A549 (cell line): Measurements from ENCODE around the gene PLCD3. TPM values are rescaled to one million over a fixed set of nuclear protein-coding genes. Genes with fewer than 3 reads are reported as not detected.

ENCODE experiments used
- ATAC-seq, 2 experiments: fragments of 200-7000 bp in 1 of 2; fragments of >200 bp in 1 of 2; cut with Nextera tagmentation in 1 of 2; cut with Tn5 transposase in 1 of 2; 3 replicates each; pipeline versions ENCODE4 v1.8.0 to v1.9.1; 2018 to 2020; ENCODE audit warnings: mild to moderate bottlenecking in 1 of 2, moderate library complexity in 1 of 2
- CTCF ChIA-PET: fragments of 300-600 bp; sonication (Branson Sonifier 250); formaldehyde crosslinking; extraction: SDS; loops from one replicate; lab custom pipeline; 2021; ENCODE audit warnings: antibody characterized with exemption, inconsistent platforms; lab: Yijun Ruan, JAX
- POLR2A ChIA-PET: fragments of 350-600 bp; formaldehyde crosslinking; extraction: SDS; loops from one replicate; lab custom pipeline; 2021; ENCODE audit warnings: antibody characterized with exemption, inconsistent platforms; lab: Yijun Ruan, JAX
- DNase-seq, 2 experiments: peaks; one replicate each; pipeline versions ENCODE4 v3.0.0 to v3.0.0-alpha.2; 2011 to 2016; ENCODE audit warnings: low read depth in 1 of 2, low spot score in 1 of 2
- FAIRE-seq: peaks from 2 replicates; lab custom pipeline; 2011; peaks lifted over from hg19 to GRCh38; lab: Jason Lieb, UNC
- H3K27ac ChIP-seq, 2 experiments: fragments of >200 bp; sonication (Bioruptor Twin); formaldehyde crosslinking; 3 replicates each; pipeline ENCODE4 v1.5.1; 2016 to 2017
- H3K4me1 ChIP-seq: fragments of >200 bp; sonication (Bioruptor Twin); formaldehyde crosslinking; 3 replicates; pipeline ENCODE4 v1.6.1; 2016
- H3K4me2 ChIP-seq: fragments of >200 bp; sonication (Bioruptor Twin); formaldehyde crosslinking; 3 replicates; pipeline ENCODE4 v1.6.1; 2016
- H3K4me3 ChIP-seq: fragments of >200 bp; sonication (Bioruptor Twin); formaldehyde crosslinking; 3 replicates; pipeline ENCODE4 v1.5.1; 2016
- H3K9me3 ChIP-seq: fragments of >200 bp; sonication (Bioruptor Twin); formaldehyde crosslinking; 3 replicates; pipeline ENCODE4 v1.6.1; 2016
- BHLHE40 ChIP-seq: IDR thresholded peaks from 2 replicates; pipeline ENCODE4 v1.6.1; 2012; ENCODE audit warnings: low read depth, low read length, inconsistent platforms
- CHD2 ChIP-seq: fragments of 150-350 bp; IDR thresholded peaks from 2 replicates; pipeline ENCODE4 v1.6.1; 2014; ENCODE audit warnings: low read length; ENCODE audit not compliant: partially characterized antibody
- CHD4 ChIP-seq: fragments of 200-600 bp; sonication (generic); IDR thresholded peaks from 2 replicates; pipeline ENCODE4 v1.6.1; 2016; ENCODE audit warnings: antibody characterized with exemption, mild to moderate bottlenecking, borderline replicate concordance
- CTCF ChIP-seq: fragments of >200 bp; sonication (Bioruptor Twin); formaldehyde crosslinking; IDR thresholded peaks from 3 replicates; pipeline ENCODE4 v1.5.1; 2016
- FOSB ChIP-seq: fragments of 250-450 bp; sonication (Bioruptor Pico); IDR thresholded peaks from 2 replicates; pipeline ENCODE4 v1.5.0; 2020; ENCODE audit warnings: mild to moderate bottlenecking, moderate library complexity
- HOXA7 ChIP-seq: fragments of 250-450 bp; sonication (Bioruptor Pico); IDR thresholded peaks from 2 replicates; pipeline ENCODE4 v1.5.0; 2020; ENCODE audit warnings: mild to moderate bottlenecking, moderate library complexity
- JUN ChIP-seq, 2 experiments: fragments of >200 bp; sonication (Bioruptor Twin); formaldehyde crosslinking; IDR thresholded peaks; 2 replicates in 1 of 2; 3 replicates in 1 of 2; pipeline ENCODE4 v1.6.1; 2016 to 2017
- KDM5A ChIP-seq: fragments of 200-600 bp; sonication (generic); IDR thresholded peaks from 2 replicates; pipeline ENCODE4 v1.6.1; 2016; ENCODE audit warnings: antibody characterized with exemption, mild to moderate bottlenecking
- NR3C1 ChIP-seq: fragments of >200 bp; sonication (Bioruptor Twin); formaldehyde crosslinking; IDR thresholded peaks from 3 replicates; pipeline ENCODE4 v1.6.1; 2017
- PHF8 ChIP-seq: fragments of 200-600 bp; sonication (generic); IDR thresholded peaks from 2 replicates; pipeline ENCODE4 v1.6.1; 2016; ENCODE audit warnings: low read depth, mild to moderate bottlenecking, antibody characterized with exemption, moderate library complexity, borderline replicate concordance
- POLR2A ChIP-seq: IDR thresholded peaks from 2 replicates; pipeline ENCODE4 v1.6.1; 2012; ENCODE audit warnings: mild to moderate bottlenecking, low read length
- RNF2 ChIP-seq: fragments of 200-600 bp; sonication (generic); IDR thresholded peaks from 2 replicates; pipeline ENCODE4 v1.6.1; 2016; ENCODE audit warnings: low read depth, mild to moderate bottlenecking, antibody characterized with exemption, moderate library complexity, borderline replicate concordance
- ZFP36 ChIP-seq: fragments of 450-650 bp; IDR thresholded peaks from 2 replicates; pipeline ENCODE4 v1.6.1; 2014; ENCODE audit warnings: borderline replicate concordance; ENCODE audit not compliant: partially characterized antibody
- WGBS: methylation state at CpG from one replicate; pipeline ENCODE4 v1.1.6; 2017; ENCODE audit errors: missing lambda C conversion rate; 5-methylcytosine and 5-hydroxymethylcytosine counted together
- polyA plus RNA-seq, 4 experiments: library from polyadenylated mRNA; depleted of rRNA in 3 of 4; stranded (reverse); fragments of >200 nt; fragmentation: RNase III in 1 of 4; extraction: RNeasy Plus Mini Kit Qiagen cat#74134 plus additional on column Dnase treatment in 1 of 4; gene quantifications; 2 replicates in 3 of 4; 3 replicates in 1 of 4; pipeline ENCODE4 v1.2.3, GENCODE V29; 2011 to 2017
- TF ChIP-seq, protein P1 (sequence below): IDR thresholded peaks from 2 replicates; pipeline ENCODE4 v1.6.1; 2012; ENCODE audit warnings: low read depth, borderline replicate concordance
- TF ChIP-seq, protein P2 (sequence below): fragments of >200 bp; sonication (Bioruptor Twin); formaldehyde crosslinking; IDR thresholded peaks from 3 replicates; pipeline ENCODE4 v1.6.1; 2016

Gene PLCD3
- polyA plus RNA-seq, 2 of the 4 experiments (the other 2 are of a cell fraction): 56.6 to 105 TPM

GRCh38 chr17:45155483-45155882 is 23.2 kb upstream of the PLCD3 start:
- 89% methylated on average over 2 of the region's 2 CpGs for WGBS
- H3K9me3 ChIP-seq: no peaks in the 10 kb centered on the region
- TF ChIP-seq CHD4 (no peak), NR3C1 (no peak), BHLHE40 (no peak), PHF8 (no peak)
- TF ChIP-seq, protein P1, sequence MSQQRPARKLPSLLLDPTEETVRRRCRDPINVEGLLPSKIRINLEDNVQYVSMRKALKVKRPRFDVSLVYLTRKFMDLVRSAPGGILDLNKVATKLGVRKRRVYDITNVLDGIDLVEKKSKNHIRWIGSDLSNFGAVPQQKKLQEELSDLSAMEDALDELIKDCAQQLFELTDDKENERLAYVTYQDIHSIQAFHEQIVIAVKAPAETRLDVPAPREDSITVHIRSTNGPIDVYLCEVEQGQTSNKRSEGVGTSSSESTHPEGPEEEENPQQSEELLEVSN: no peak
- ChIA-PET CTCF (interaction anchor here (1.1 to 43.5 kb wide), 6 partner anchors 13 to 697 kb away, joined by 3 to 2147 read pairs (median 274); partner anchors contain the start of genes ACBD4, FMNL1, HEXIM2 and PLCD3), POLR2A (interaction anchor here (0.6 to 1.8 kb wide), 5 partner anchors 13 to 74 kb away, joined by 5 to 18 read pairs (median 8); no protein-coding TSS in a partner anchor)
- H3K4me3 ChIP-seq: no peak overlapping the region
- no peak for ATAC-seq
- DNase-seq: no peak
- FAIRE-seq: no peak
- peaks cover 48% of the 10 kb centered on the region for H3K4me1 ChIP-seq
- peak overlapping the region; percentile 21 to 68; a peak in 4 of 6 replicates for H3K27ac ChIP-seq
- H3K4me2 ChIP-seq: no peak overlapping the region

- WGBS: 86% methylated on average over 4 of the region's 4 CpGs
- ChIA-PET POLR2A (interaction anchor here (0.6 to 1.8 kb wide), 5 partner anchors 13 to 74 kb away, joined by 5 to 18 read pairs (median 8); no protein-coding TSS in a partner anchor), CTCF (interaction anchor here (0.7 to 43.5 kb wide), 7 partner anchors 13 to 697 kb away, joined by 3 to 2147 read pairs (median 9); partner anchors contain the start of genes ACBD4, FMNL1, HEXIM2 and PLCD3)
- no peaks in the 10 kb centered on the region for H3K9me3 ChIP-seq
- peaks cover 47% of the 10 kb centered on the region for H3K4me1 ChIP-seq
- no peak overlapping the region for H3K4me3 ChIP-seq
- TF ChIP-seq ZFP36: no peak
- peak overlapping the region; percentile 21 to 68; a peak in 4 of 6 replicates for H3K27ac ChIP-seq
- FAIRE-seq (no peak), DNase-seq (no peak), ATAC-seq (no peak)
- H3K4me2 ChIP-seq: no peak overlapping the region
These were observed 22.7 kb upstream of the PLCD3 start for GRCh38 chr17:45155029-45155428.

- no peak for TF ChIP-seq CTCF
- TF ChIP-seq JUN (IDR thresholded peaks at IDR 0.05): peak in 1 of 2 experiments; percentile 3; a peak in 3 of 5 replicates
- H3K4me2 ChIP-seq: peak overlapping the region; percentile 73
- DNase-seq (no peak), ATAC-seq (no peak), FAIRE-seq (no peak)
- 10% methylated on average over 8 of the region's 8 CpGs for WGBS
- POLR2A ChIA-PET: interaction anchor here (0.6 to 7.5 kb wide), 12 partner anchors 9 to 251 kb away, joined by 3 to 404 read pairs (median 34); partner anchors contain the start of genes ACBD4, HEXIM2 and MAP3K14
- peak overlapping the region; percentile 74 for H3K4me3 ChIP-seq
- peaks cover 31% of the 10 kb centered on the region for H3K4me1 ChIP-seq
- H3K27ac ChIP-seq: peak overlapping the region; percentile 74 to 92
- CTCF ChIA-PET: interaction anchor here (0.6 to 43.5 kb wide), 21 partner anchors 17 to 376 kb away, joined by 3 to 2147 read pairs (median 4); partner anchors contain the start of genes ACBD4, FMNL1, HEXIM2 and PLCD3
- no peaks in the 10 kb centered on the region for H3K9me3 ChIP-seq
These were observed 18.8 kb upstream of the PLCD3 start for GRCh38 chr17:45150911-45151809.

DNA sequence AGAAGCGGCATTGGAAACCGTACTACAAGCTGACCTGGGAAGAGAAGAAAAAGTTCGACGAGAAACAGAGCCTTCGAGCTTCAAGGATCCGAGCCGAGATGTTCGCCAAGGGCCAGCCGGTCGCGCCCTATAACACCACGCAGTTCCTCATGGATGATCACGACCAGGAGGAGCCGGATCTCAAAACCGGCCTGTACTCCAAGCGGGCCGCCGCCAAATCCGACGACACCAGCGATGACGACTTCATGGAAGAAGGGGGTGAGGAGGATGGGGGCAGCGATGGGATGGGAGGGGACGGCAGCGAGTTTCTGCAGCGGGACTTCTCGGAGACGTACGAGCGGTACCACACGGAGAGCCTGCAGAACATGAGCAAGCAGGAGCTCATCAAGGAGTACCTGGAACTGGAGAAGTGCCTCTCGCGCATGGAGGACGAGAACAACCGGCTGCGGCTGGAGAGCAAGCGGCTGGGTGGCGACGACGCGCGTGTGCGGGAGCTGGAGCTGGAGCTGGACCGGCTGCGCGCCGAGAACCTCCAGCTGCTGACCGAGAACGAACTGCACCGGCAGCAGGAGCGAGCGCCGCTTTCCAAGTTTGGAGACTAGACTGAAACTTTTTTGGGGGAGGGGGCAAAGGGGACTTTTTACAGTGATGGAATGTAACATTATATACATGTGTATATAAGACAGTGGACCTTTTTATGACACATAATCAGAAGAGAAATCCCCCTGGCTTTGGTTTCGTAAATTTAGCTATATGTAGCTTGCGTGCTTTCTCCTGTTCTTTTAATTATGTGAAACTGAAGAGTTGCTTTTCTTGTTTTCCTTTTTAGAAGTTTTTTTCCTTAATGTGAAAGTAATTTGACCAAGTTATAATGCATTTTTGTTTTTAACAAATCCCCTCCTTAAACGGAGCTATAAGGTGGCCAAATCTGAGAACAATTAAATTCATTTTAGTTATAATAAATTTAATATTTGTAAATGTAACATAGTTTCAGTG is 17.7 kb upstream of the PLCD3 start:
- peak overlapping the region; percentile 74 for H3K4me3 ChIP-seq
- FAIRE-seq: no peak
- ATAC-seq: peak in 1 of 2 experiments; percentile 4; a peak in 2 of 6 replicates
- WGBS: 2% methylated on average over 56 of the region's 56 CpGs
- POLR2A ChIA-PET: interaction anchor here (0.6 to 7.5 kb wide), 27 partner anchors 7 to 374 kb away, joined by 3 to 404 read pairs (median 15); partner anchors contain the start of genes ACBD4, FMNL1, HEXIM2 and MAP3K14
- peak overlapping the region; percentile 73 for H3K4me2 ChIP-seq
- peaks cover 28% of the 10 kb centered on the region for H3K4me1 ChIP-seq
- H3K27ac ChIP-seq: peak overlapping the region; percentile 92 to 94
- DNase-seq: peak; percentile 35 to 72
- CTCF ChIA-PET: interaction anchor here (0.7 to 43.5 kb wide), 29 partner anchors 17 to 374 kb away, joined by 3 to 2147 read pairs (median 4); partner anchors contain the start of genes ACBD4, FMNL1, HEXIM2 and PLCD3
- H3K9me3 ChIP-seq: no peaks in the 10 kb centered on the region
- peak; percentile 34; the same call in 1 of the 2 replicates for TF ChIP-seq POLR2A
- no peak for TF ChIP-seq HOXA7 (CRISPR knock-in tag)
- no peak for TF ChIP-seq CTCF
- peak in 1 of 2 experiments; percentile 53; a peak in 3 of 5 replicates for TF ChIP-seq JUN (IDR thresholded peaks at IDR 0.05)
- TF ChIP-seq, protein P1: no peak
- TF ChIP-seq CHD2: no peak
- TF ChIP-seq KDM5A: no peak
- peak; percentile 58; the same call in 1 of the 2 replicates for TF ChIP-seq RNF2
- TF ChIP-seq CHD4: no peak
- TF ChIP-seq, protein P2, sequence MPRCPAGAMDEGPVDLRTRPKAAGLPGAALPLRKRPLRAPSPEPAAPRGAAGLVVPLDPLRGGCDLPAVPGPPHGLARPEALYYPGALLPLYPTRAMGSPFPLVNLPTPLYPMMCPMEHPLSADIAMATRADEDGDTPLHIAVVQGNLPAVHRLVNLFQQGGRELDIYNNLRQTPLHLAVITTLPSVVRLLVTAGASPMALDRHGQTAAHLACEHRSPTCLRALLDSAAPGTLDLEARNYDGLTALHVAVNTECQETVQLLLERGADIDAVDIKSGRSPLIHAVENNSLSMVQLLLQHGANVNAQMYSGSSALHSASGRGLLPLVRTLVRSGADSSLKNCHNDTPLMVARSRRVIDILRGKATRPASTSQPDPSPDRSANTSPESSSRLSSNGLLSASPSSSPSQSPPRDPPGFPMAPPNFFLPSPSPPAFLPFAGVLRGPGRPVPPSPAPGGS: peak; percentile 19; the same call in 1 of the 3 replicates
- TF ChIP-seq FOSB (CRISPR knock-in tag): no peak
